RKO (cell line): ENCODE data around the gene CLCN4.

ENCODE experiments used
- DNase-seq: peaks from one replicate; pipeline ENCODE4 v3.0.0-alpha.2; 2016; ENCODE audit warnings: low spot score

The CLCN4 gene

GRCh38 chrX:10156199-10157031 lies at the start of gene CLCN4:
Gene CLCN4, plus strand, starts transcription at chrX:10156975. Its CDS starts 28,058 bp downstream, at chrX:10185033.
- no peak for DNase-seq

GRCh38 chrX:10107483-10107882 lies 49.3 kb upstream of the CLCN4 start:
- DNase-seq: no peak

- DNase-seq: no peak
These were observed 48.5 kb upstream of the CLCN4 start for GRCh38 chrX:10108288-10108687.

GRCh38 chrX:10109695-10110094 lies 47.1 kb upstream of the CLCN4 start:
- DNase-seq: no peak

GRCh38 chrX:10110316-10110935 lies 46.3 kb upstream of the CLCN4 start:
- DNase-seq: no peak

- DNase-seq: no peak
These were observed 45.8 kb upstream of the CLCN4 start for GRCh38 chrX:10110984-10111363.

- no peak for DNase-seq
These were observed 45.2 kb upstream of the CLCN4 start for GRCh38 chrX:10111364-10112148.

- DNase-seq: no peak
These were observed 44.3 kb upstream of the CLCN4 start for GRCh38 chrX:10112510-10112909.

GRCh38 chrX:10115082-10115481 lies 41.7 kb upstream of the CLCN4 start:
- no peak for DNase-seq

GRCh38 chrX:10117301-10117700 lies 39.5 kb upstream of the CLCN4 start:
- no peak for DNase-seq

- DNase-seq: no peak
These were observed 38.9 kb upstream of the CLCN4 start for GRCh38 chrX:10117864-10118377.

GRCh38 chrX:10118530-10118929 lies 38.2 kb upstream of the CLCN4 start:
- DNase-seq: no peak

GRCh38 chrX:10119399-10119990 lies 37.3 kb upstream of the CLCN4 start:
- DNase-seq: peak; percentile 82

- DNase-seq: no peak
These were observed 36.4 kb upstream of the CLCN4 start for GRCh38 chrX:10120331-10120730.

- DNase-seq: no peak
These were observed 35.9 kb upstream of the CLCN4 start for GRCh38 chrX:10120828-10121227.

GRCh38 chrX:10121787-10122186 lies 35.0 kb upstream of the CLCN4 start:
- no peak for DNase-seq

GRCh38 chrX:10124506-10125247 lies 32.1 kb upstream of the CLCN4 start:
- DNase-seq: no peak

GRCh38 chrX:10125248-10125615 lies 31.5 kb upstream of the CLCN4 start:
- DNase-seq: no peak

- DNase-seq: no peak
These were observed 30.7 kb upstream of the CLCN4 start for GRCh38 chrX:10126044-10126443.

- DNase-seq: no peak
These were observed 29.9 kb upstream of the CLCN4 start for GRCh38 chrX:10126834-10127233.

GRCh38 chrX:10128386-10128785 lies 28.4 kb upstream of the CLCN4 start:
- no peak for DNase-seq

GRCh38 chrX:10129229-10129628 lies 27.5 kb upstream of the CLCN4 start:
- DNase-seq: no peak
